Erythroblast (primary cell): ENCODE measurements around the gene DNAJB8.

ENCODE experiments used
- GATA1 ChIP-seq: IDR thresholded peaks from 2 replicates; pipeline ENCODE4 v1.6.1; 2011; ENCODE audit warnings: low read depth, mild to moderate bottlenecking, control low read depth, low read length, moderate library complexity
- POLR2A ChIP-seq: IDR thresholded peaks from 2 replicates; pipeline ENCODE4 v1.6.1; 2011; ENCODE audit warnings: mild to moderate bottlenecking, low read length

- TF ChIP-seq POLR2A (no peak), GATA1 (no peak)
Observed at GRCh38 chr3:128432971-128433836, 33.5 kb downstream of the DNAJB8 start.
